ENCODE data around the gene BEGAIN.

The BEGAIN gene

GRCh38 chr14:100504372-100505078 is 82.7 kb downstream of the BEGAIN start:
- DNase-seq = peak; percentile 6

- DNase-seq = no peak
Observed at GRCh38 chr14:100503251-100503650, 84.0 kb downstream of the BEGAIN start.

- no peak for DNase-seq
Observed at GRCh38 chr14:100502622-100503220, 84.5 kb downstream of the BEGAIN start.

- no peak for DNase-seq
Observed at GRCh38 chr14:100500128-100500527, 87.1 kb downstream of the BEGAIN start.

GRCh38 chr14:100498068-100498467 is 89.1 kb downstream of the BEGAIN start:
- no peak for DNase-seq

- DNase-seq = no peak
Observed at GRCh38 chr14:100495917-100496316, 91.3 kb downstream of the BEGAIN start.

GRCh38 chr14:100494645-100495044 is 92.6 kb downstream of the BEGAIN start:
- DNase-seq = no peak

GRCh38 chr14:100490252-100490651 is 97.0 kb downstream of the BEGAIN start:
- DNase-seq = no peak

- no peak for DNase-seq
Observed at GRCh38 chr14:100488057-100488456, 99.2 kb downstream of the BEGAIN start.

GRCh38 chr14:100487304-100487703 is 99.9 kb downstream of the BEGAIN start:
- DNase-seq = no peak
